ENCODE measurements around the gene RAB7A.

RAB7A gene

GRCh38 chr3:128683957-128684356, 42.0 kb upstream of the RAB7A start:
- no peak for DNase-seq (ENCODE audit: extremely low spot score)
- ChIA-PET CTCF (no interaction called here), POLR2A (no interaction called here)
- TF ChIP-seq SUZ12 (IDR thresholded peaks at IDR 0.05) = no peak
- TF ChIP-seq FOXM1 (IDR thresholded peaks at IDR 0.05; ENCODE audit: borderline replicate concordance) = no peak
- TF ChIP-seq FOXK2 (IDR thresholded peaks at IDR 0.05) = no peak

- CTCF ChIA-PET = no interaction called here
- POLR2A ChIA-PET = interaction anchor here (0.5 kb wide), 1 partner anchor 33 kb away, joined by 4 read pairs; no protein-coding TSS in a partner anchor
- TF ChIP-seq PKNOX1 (IDR thresholded peaks at IDR 0.05) = no peak
- TF ChIP-seq ELF4 (IDR thresholded peaks at IDR 0.05) = no peak
- TF ChIP-seq FOXA1 (IDR thresholded peaks at IDR 0.05) = no peak
- TF ChIP-seq FOXM1 (IDR thresholded peaks at IDR 0.05; ENCODE audit: borderline replicate concordance) = no peak
- TF ChIP-seq BHLHE40 (IDR thresholded peaks at IDR 0.05; ENCODE audit: borderline replicate concordance) = no peak
- TF ChIP-seq ZNF384 (IDR thresholded peaks at IDR 0.05) = no peak
- TF ChIP-seq TARDBP (IDR thresholded peaks at IDR 0.05) = no peak
- no peak for TF ChIP-seq ARNT (IDR thresholded peaks at IDR 0.05)
- no peak for TF ChIP-seq L3MBTL2 (conservative IDR thresholded peaks at IDR 0.05)
- TF ChIP-seq FOXK2 (IDR thresholded peaks at IDR 0.05) = no peak
- DNase-seq (ENCODE audit: extremely low spot score) = no peak
These were observed 40.8 kb upstream of the RAB7A start for GRCh38 chr3:128684986-128685726.

- ChIA-PET POLR2A (no interaction called here), CTCF (no interaction called here)
- TF ChIP-seq FOXM1 (IDR thresholded peaks at IDR 0.05; ENCODE audit: borderline replicate concordance) = no peak
- no peak for TF ChIP-seq SUZ12 (IDR thresholded peaks at IDR 0.05)
- TF ChIP-seq ZNF384 (IDR thresholded peaks at IDR 0.05) = no peak
- no peak for TF ChIP-seq CTBP1 (IDR thresholded peaks at IDR 0.05; ENCODE audit: borderline replicate concordance)
- TF ChIP-seq L3MBTL2 (conservative IDR thresholded peaks at IDR 0.05) = no peak
- no peak for TF ChIP-seq ARNT (IDR thresholded peaks at IDR 0.05)
- no peak for TF ChIP-seq NFRKB (IDR thresholded peaks at IDR 0.05)
- TF ChIP-seq SP1 (IDR thresholded peaks at IDR 0.05) = no peak
- no peak for TF ChIP-seq ELF4 (IDR thresholded peaks at IDR 0.05)
- DNase-seq (ENCODE audit: extremely low spot score) = no peak
These were observed 39.5 kb upstream of the RAB7A start for GRCh38 chr3:128686465-128686864.

GRCh38 chr3:128689060-128689459, 36.9 kb upstream of the RAB7A start:
- no peak for DNase-seq (ENCODE audit: extremely low spot score)
- TF ChIP-seq PKNOX1 (IDR thresholded peaks at IDR 0.05) (no peak), LEF1 (IDR thresholded peaks at IDR 0.05; ENCODE audit: borderline replicate concordance) (no peak), L3MBTL2 (conservative IDR thresholded peaks at IDR 0.05) (no peak), FOXK2 (IDR thresholded peaks at IDR 0.05) (no peak), HDGF (IDR thresholded peaks at IDR 0.05; ENCODE audit: borderline replicate concordance) (no peak), FOXM1 (IDR thresholded peaks at IDR 0.05; ENCODE audit: borderline replicate concordance) (no peak), NFRKB (IDR thresholded peaks at IDR 0.05) (no peak), FOXA1 (IDR thresholded peaks at IDR 0.05) (no peak), SUZ12 (IDR thresholded peaks at IDR 0.05) (no peak), CTBP1 (IDR thresholded peaks at IDR 0.05; ENCODE audit: borderline replicate concordance) (no peak), ZNF384 (IDR thresholded peaks at IDR 0.05) (no peak), TARDBP (IDR thresholded peaks at IDR 0.05) (no peak), BHLHE40 (IDR thresholded peaks at IDR 0.05; ENCODE audit: borderline replicate concordance) (no peak), SP1 (IDR thresholded peaks at IDR 0.05) (no peak), ELF4 (IDR thresholded peaks at IDR 0.05) (no peak), ARNT (IDR thresholded peaks at IDR 0.05) (no peak)
- ChIA-PET POLR2A (interaction anchor here (1.7 kb wide), 1 partner anchor 9 kb away, joined by 8 read pairs; no protein-coding TSS in a partner anchor), CTCF (interaction anchor here (2.4 kb wide), 1 partner anchor 9 kb away, joined by 11 read pairs; no protein-coding TSS in a partner anchor)

GRCh38 chr3:128693696-128694095, 32.3 kb upstream of the RAB7A start:
- POLR2A ChIA-PET = no interaction called here
- TF ChIP-seq FOXM1 (IDR thresholded peaks at IDR 0.05; ENCODE audit: borderline replicate concordance) = no peak
- TF ChIP-seq HDGF (IDR thresholded peaks at IDR 0.05; ENCODE audit: borderline replicate concordance) = no peak
- no peak for TF ChIP-seq TARDBP (IDR thresholded peaks at IDR 0.05)
- no peak for TF ChIP-seq CTBP1 (IDR thresholded peaks at IDR 0.05; ENCODE audit: borderline replicate concordance)
- no peak for TF ChIP-seq PKNOX1 (IDR thresholded peaks at IDR 0.05)
- no peak for TF ChIP-seq ELF4 (IDR thresholded peaks at IDR 0.05)
- TF ChIP-seq ZNF384 (IDR thresholded peaks at IDR 0.05) = no peak
- TF ChIP-seq BHLHE40 (IDR thresholded peaks at IDR 0.05; ENCODE audit: borderline replicate concordance) = no peak
- no peak for TF ChIP-seq ARNT (IDR thresholded peaks at IDR 0.05)
- TF ChIP-seq SP1 (IDR thresholded peaks at IDR 0.05) = no peak
- no peak for TF ChIP-seq SUZ12 (IDR thresholded peaks at IDR 0.05)
- TF ChIP-seq LEF1 (IDR thresholded peaks at IDR 0.05; ENCODE audit: borderline replicate concordance) = no peak
- no peak for TF ChIP-seq NFRKB (IDR thresholded peaks at IDR 0.05)
- no peak for TF ChIP-seq FOXA1 (IDR thresholded peaks at IDR 0.05)
- TF ChIP-seq FOXK2 (IDR thresholded peaks at IDR 0.05) = no peak
- TF ChIP-seq L3MBTL2 (conservative IDR thresholded peaks at IDR 0.05) = no peak
- CTCF ChIA-PET = interaction anchor here (1.1 kb wide), 1 partner anchor 13 kb away, joined by 4 read pairs; no protein-coding TSS in a partner anchor
- DNase-seq (ENCODE audit: extremely low spot score) = no peak

GRCh38 chr3:128697341-128697740, 28.6 kb upstream of the RAB7A start:
- CTCF ChIA-PET = no interaction called here
- POLR2A ChIA-PET = no interaction called here
- TF ChIP-seq FOXK2 (IDR thresholded peaks at IDR 0.05) (no peak), LEF1 (IDR thresholded peaks at IDR 0.05; ENCODE audit: borderline replicate concordance) (no peak), PKNOX1 (IDR thresholded peaks at IDR 0.05) (no peak)
- no peak for DNase-seq (ENCODE audit: extremely low spot score)

Measured in HEK293T (cell line).